K562 (cell line): Measurements from ENCODE around the gene ZSWIM9. TPM values are rescaled to one million over a fixed set of nuclear protein-coding genes. Genes with fewer than 3 reads are reported as not detected.

Experiments
- ATAC-seq: fragments of 200-7000 bp; cut with Tn5 transposase; 3 replicates; pipeline ENCODE4 v1.9.1; 2020; ENCODE audit warnings: moderate library complexity
- BruUV-seq: library from RNA; stranded (reverse); fragments of 400-500 nt; replicated peaks from 2 replicates; lab custom pipeline; 2021; lab: Mats Ljungman, UMichigan
- CTCF ChIA-PET: fragments of 300-600 bp; formaldehyde crosslinking; extraction: SDS; loops from one replicate; lab custom pipeline; 2021; ENCODE audit warnings: low intra/inter-chr PET ratio; lab: Yijun Ruan, JAX
- POLR2A ChIA-PET: fragments of 300-600, 350-650 bp; sonication (Branson Sonifier 250); formaldehyde crosslinking; extraction: SDS; loops from one replicate; lab custom pipeline; 2021; ENCODE audit warnings: antibody characterized with exemption, inconsistent platforms; lab: Yijun Ruan, JAX
- DNase-seq, 4 experiments: peaks; one replicate each; pipeline versions ENCODE4 v3.0.0 to v3.0.0-alpha.2; 2011 to 2018; ENCODE audit warnings: low spot score in 3 of 4, mixed read lengths in 3 of 4; ENCODE audit errors: extremely low read depth in 1 of 4
- FAIRE-seq: peaks from 2 replicates; lab custom pipeline; 2011; peaks lifted over from hg19 to GRCh38; lab: Jason Lieb, UNC
- H2AFZ ChIP-seq: 2 replicates; pipeline ENCODE4 v1.6.0; 2011; ENCODE audit warnings: low read depth, low read length, control low read depth, inconsistent platforms
- H3K27ac ChIP-seq: fragments of 200-600 bp; 3 replicates; pipeline ENCODE4 v1.8.0; 2011; ENCODE audit warnings: low read depth, mild to moderate bottlenecking, control low read depth, inconsistent platforms, low read length, moderate library complexity, mixed read lengths; ENCODE audit errors: extremely low read depth
- H3K27me3 ChIP-seq, 2 experiments: fragments of 300-600 bp in 1 of 2; 2 replicates in 1 of 2; 3 replicates in 1 of 2; pipeline versions ENCODE4 v1.6.0 to v1.8.0; 2011; ENCODE audit warnings: inconsistent platforms in 2 of 2, low read length in 2 of 2, mild to moderate bottlenecking in 1 of 2, mixed read lengths in 1 of 2, moderate library complexity in 1 of 2; ENCODE audit not compliant: control insufficient read depth in 2 of 2, insufficient read depth in 2 of 2
- H3K36me3 ChIP-seq: fragments of 300-600 bp; 3 replicates; pipeline ENCODE4 v1.8.0; 2011; ENCODE audit warnings: mild to moderate bottlenecking, low read length, inconsistent platforms; ENCODE audit not compliant: control insufficient read depth, insufficient read depth
- H3K4me1 ChIP-seq, 2 experiments: fragments of 200-600 bp in 1 of 2; replicated peaks in 1 of 2; 2 replicates in 1 of 2; 3 replicates in 1 of 2; pipeline versions ENCODE4 v1.5.1 to v1.8.0; 2011; ENCODE audit warnings: inconsistent platforms in 2 of 2, low read length in 2 of 2, mild to moderate bottlenecking in 1 of 2, mixed read lengths in 1 of 2, moderate library complexity in 1 of 2; ENCODE audit not compliant: control insufficient read depth in 2 of 2, insufficient read depth in 2 of 2
- H3K4me2 ChIP-seq: 2 replicates; pipeline ENCODE4 v1.6.1; 2011; ENCODE audit warnings: low read length, control low read depth, inconsistent platforms, mixed read lengths; ENCODE audit not compliant: insufficient read depth
- H3K4me3 ChIP-seq: fragments of 200-600 bp; sonication (generic), shearing (Covaris generic); 2 replicates; pipeline ENCODE4 v1.5.1; 2016; ENCODE audit warnings: control low read depth, inconsistent platforms
- H3K79me2 ChIP-seq: fragments of 200-600 bp; 3 replicates; pipeline ENCODE4 v1.8.0; 2011; ENCODE audit warnings: low read length, inconsistent platforms; ENCODE audit not compliant: control insufficient read depth, insufficient read depth
- H3K9ac ChIP-seq, 2 experiments: 2 replicates each; pipeline versions ENCODE4 v1.6.0 to v1.6.1; 2011; ENCODE audit warnings: low read depth in 2 of 2, low read length in 2 of 2, control low read depth in 1 of 2, inconsistent platforms in 1 of 2, mild to moderate bottlenecking in 1 of 2, mixed read lengths in 1 of 2; ENCODE audit not compliant: insufficient read depth in 1 of 2
- H3K9me1 ChIP-seq: one replicate; pipeline ENCODE4 v1.6.0; 2011; ENCODE audit warnings: inconsistent platforms, mild to moderate bottlenecking, low read length, moderate library complexity; ENCODE audit not compliant: control insufficient read depth, insufficient read depth
- H3K9me3 ChIP-seq: replicated peaks from 2 replicates; pipeline ENCODE4 v1.5.1; 2011; ENCODE audit warnings: low read depth, low read length, inconsistent platforms; ENCODE audit not compliant: control insufficient read depth, insufficient read depth
- H4K20me1 ChIP-seq: replicated peaks from 2 replicates; pipeline ENCODE4 v1.6.1; 2011; ENCODE audit warnings: low read length, inconsistent platforms, mixed read lengths; ENCODE audit not compliant: control insufficient read depth, insufficient read depth
- LCOR ChIP-seq: sonication (generic); formaldehyde crosslinking; IDR thresholded peaks from 2 replicates; pipeline ENCODE4 v1.8.0; 2022; ENCODE audit warnings: mild to moderate bottlenecking, missing genetic modification reagents
- PBX2 ChIP-seq, 2 experiments: IDR thresholded peaks in 1 of 2; conservative IDR thresholded peaks in 1 of 2; 2 replicates each; pipeline ENCODE4 v1.6.1; 2016; ENCODE audit warnings: low read depth in 2 of 2, mild to moderate bottlenecking in 1 of 2, missing compliant biosample characterization in 1 of 2, missing genetic modification characterization in 1 of 2, moderate library complexity in 1 of 2
- POLR2G ChIP-seq: fragments of 200-400 bp; formaldehyde crosslinking; IDR thresholded peaks from 2 replicates; pipeline ENCODE4 v1.6.1; 2017; ENCODE audit warnings: low read depth, mild to moderate bottlenecking, antibody characterized with exemption, low read length, moderate library complexity
- WGBS: fragments of 100-300 bp; shearing (Covaris generic); methylation state at CpG from one replicate; pipeline ENCODE4 v1.1.6; 2016; ENCODE audit warnings: low coverage, mixed read lengths; ENCODE audit not compliant: insufficient coverage; ENCODE audit errors: missing lambda C conversion rate; 5-methylcytosine and 5-hydroxymethylcytosine counted together
- in situ Hi-C: fragments of 300-500 bp; cut with MboI; formaldehyde crosslinking; loops from 4 replicates; pipeline ENCODE4 v1.15.0; 2018; ENCODE audit warnings: inconsistent platforms, mixed read lengths
- intact Hi-C: fragments of 100-400 bp; cut with micrococcal nuclease; formaldehyde crosslinking; loops from 2 replicates; pipeline ENCODE4 v1.14.2; 2022
- polyA plus RNA-seq, 8 experiments: library from polyadenylated mRNA; depleted of rRNA in 4 of 8; stranded (reverse) in 5 of 8; unstranded in 3 of 8; fragments of >200 nt; fragmentation: Nextera tagmentation in 2 of 8; fragmentation: Illumina TruSeq in 1 of 8; extraction: Ambion mirVana in 2 of 8; extraction: Trizol in 1 of 8; gene quantifications; 2 replicates each; pipeline versions ENCODE4 v1.2.1 to v1.2.3, GENCODE V29; 2011 to 2014; ENCODE audit warnings: inconsistent platforms in 1 of 8, missing spikeins in 1 of 8
- total RNA-seq, 7 experiments: library from RNA; depleted of rRNA in 6 of 7; stranded (reverse); fragments of >200 nt in 6 of 7; fragmentation: Illumina TruSeq in 2 of 7; extraction: Trizol in 2 of 7; gene quantifications; 2 replicates each; pipeline versions ENCODE4 v1.2.1 to v1.2.3, GENCODE V29; 2011 to 2021; ENCODE audit warnings: low replicate concordance in 1 of 7

Gene ZSWIM9
- total and polyA plus RNA-seq, 9 of the 15 experiments (the other 6 are each of a cell fraction or from before 2014, with no cell fraction given) = 0.04 to 1.4 (median 0.34) TPM; not detected in 1

DNA sequence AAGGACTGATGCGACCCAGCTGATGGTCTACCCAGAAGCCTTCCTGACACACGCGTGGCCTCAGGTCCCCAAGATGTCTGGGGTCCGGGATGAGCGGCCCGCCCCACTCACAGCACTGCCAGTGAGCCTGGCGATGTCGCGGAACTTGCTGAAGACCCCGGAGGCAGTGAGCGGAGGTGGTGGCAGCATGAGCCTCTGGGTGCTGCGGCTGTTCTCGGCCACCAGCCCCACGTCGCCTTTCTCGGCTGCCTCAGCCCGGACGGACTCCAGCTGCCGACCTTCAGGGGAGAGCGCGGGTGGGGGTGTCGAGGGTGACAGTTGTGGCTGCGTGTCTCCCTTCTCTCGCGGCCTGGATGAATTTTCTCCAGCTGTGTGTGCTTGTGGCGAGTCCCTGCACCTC, 33.1 kb upstream of the ZSWIM9 start:
- H3K4me1 ChIP-seq = peaks cover 0 to 11% of the 10 kb centered on the region in 2 experiments; a peak in 1 of 5 replicates
- in situ Hi-C loops = no loop called here
- no peaks in the 10 kb centered on the region for H3K9me1 ChIP-seq
- no peak overlapping the region for H3K27ac ChIP-seq
- no peak overlapping the region for H3K9ac ChIP-seq
- H3K9me3 ChIP-seq = no peaks in the 10 kb centered on the region
- peaks cover 76% of the 10 kb centered on the region; the same call in 2 of the 3 replicates for H3K36me3 ChIP-seq
- ATAC-seq = no peak
- no TSS peak for BruUV-seq
- H2AFZ ChIP-seq = no peak overlapping the region
- H4K20me1 ChIP-seq = no peaks in the 10 kb centered on the region
- intact Hi-C loops = no loop called here
- WGBS = 94% methylated on average over 22 of the region's 26 CpGs
- POLR2A ChIA-PET = interaction anchor here (0.5 to 1.3 kb wide), 5 partner anchors 10 to 144 kb away, joined by 3 to 4 read pairs (median 3); no protein-coding TSS in a partner anchor
- H3K79me2 ChIP-seq = no peaks in the 10 kb centered on the region
- no peak overlapping the region for H3K4me3 ChIP-seq
- TF ChIP-seq POLR2G (peak; percentile 48), PBX2 (CRISPR knock-in tag; IDR thresholded peaks at IDR 0.05; ENCODE audit: low read depth) (no peak), PBX2 (tag; conservative IDR thresholded peaks at IDR 0.05; ENCODE audit: low read depth) (no peak), LCOR (CRISPR knock-in tag) (no peak)
- TF ChIP-seq, all 486 proteins: peak for 1
- H3K27me3 ChIP-seq = no peaks in the 10 kb centered on the region
- FAIRE-seq (no peak), DNase-seq (no peak)
- CTCF ChIA-PET = no interaction called here
- no peak overlapping the region for H3K4me2 ChIP-seq
